HCT116 (cell line): ENCODE data around the gene ACOT7. TPM values are rescaled to one million over a fixed set of nuclear protein-coding genes. Genes with fewer than 3 reads are reported as not detected.

ENCODE experiments used
- ATAC-seq: fragments of 200-7000 bp; cut with Tn5 transposase; 2 replicates; pipeline ENCODE4 v1.9.1; 2020; ENCODE audit warnings: mild to moderate bottlenecking, moderate library complexity
- BruUV-seq: library from RNA; stranded (reverse); fragments of 400-500 nt; replicated peaks from 2 replicates; lab custom pipeline; 2021; lab: Mats Ljungman, UMichigan
- CTCF ChIA-PET: fragments of 300-600 bp; sonication (Branson Sonifier 250); formaldehyde crosslinking; loops from one replicate; lab custom pipeline; 2021; ENCODE audit warnings: antibody characterized with exemption; lab: Charles Lee
- POLR2A ChIA-PET: fragments of 300-600, 350-600 bp; sonication (Branson Sonifier 250); formaldehyde crosslinking; loops from one replicate; lab custom pipeline; 2021; ENCODE audit warnings: antibody characterized with exemption; lab: Charles Lee
- RAD21 ChIA-PET, 2 experiments: fragments of 300-600 bp; sonication (Branson Sonifier 250); formaldehyde crosslinking; loops; one replicate each; lab custom pipeline; 2023; ENCODE audit warnings: low total read pairs in 2 of 2; ENCODE audit not compliant: uncharacterized antibody in 2 of 2, unreplicated experiment in 2 of 2, low non-redundant PET in 1 of 2; lab: Charles Lee
- DNase-seq: peaks from one replicate; pipeline ENCODE4 v3.0.0-alpha.2; 2010; ENCODE audit warnings: low read depth, low spot score
- H2AFZ ChIP-seq: fragments of 200-600 bp; shearing (Covaris generic), sonication (generic); 2 replicates; pipeline ENCODE4 v1.6.1; 2017; ENCODE audit warnings: low read depth, mixed run types, mixed read lengths, antibody characterized with exemption, low read length; ENCODE audit not compliant: poor library complexity, severe bottlenecking
- H3K27ac ChIP-seq: 2 replicates; pipeline ENCODE4 v1.5.1; 2012; ENCODE audit warnings: low read depth, low read length
- H3K27me3 ChIP-seq: fragments of 200-600 bp; sonication (generic); 2 replicates; pipeline ENCODE4 v1.6.1; 2016; ENCODE audit warnings: mixed run types, low read length, mixed read lengths; ENCODE audit not compliant: insufficient read depth
- H3K36me3 ChIP-seq, 2 experiments: fragments of 200-500 bp in 1 of 2; fragments of 200-600 bp in 1 of 2; sonication (Bioruptor generic) in 1 of 2; sonication (generic) in 1 of 2; 2 replicates each; pipeline versions ENCODE4 v1.5.1 to v1.6.1; 2014 to 2016; ENCODE audit warnings: low read length in 2 of 2, inconsistent platforms in 1 of 2, mixed read lengths in 1 of 2, mixed run types in 1 of 2; ENCODE audit not compliant: insufficient read depth in 2 of 2, control insufficient read depth in 1 of 2
- H3K4me1 ChIP-seq, 2 experiments: fragments of 200-600 bp in 1 of 2; sonication (generic) in 1 of 2; 2 replicates each; pipeline versions ENCODE4 v1.5.1 to v1.6.1; 2012 to 2017; ENCODE audit warnings: low read length in 2 of 2, inconsistent platforms in 1 of 2, mild to moderate bottlenecking in 1 of 2, mixed read lengths in 1 of 2, mixed run types in 1 of 2, moderate library complexity in 1 of 2; ENCODE audit not compliant: insufficient read depth in 2 of 2, control insufficient read depth in 1 of 2
- H3K4me2 ChIP-seq: fragments of 200-600 bp; sonication (generic); 2 replicates; pipeline ENCODE4 v1.6.1; 2017; ENCODE audit warnings: mixed run types, low read length, mixed read lengths
- H3K4me3 ChIP-seq, 2 experiments: fragments of 200-600 bp in 1 of 2; sonication (generic) in 1 of 2; replicated peaks in 1 of 2; 2 replicates each; pipeline ENCODE4 v1.5.1; 2011 to 2016; ENCODE audit warnings: low read length in 2 of 2, control low read depth in 1 of 2, low read depth in 1 of 2, mild to moderate bottlenecking in 1 of 2, mixed read lengths in 1 of 2, mixed run types in 1 of 2
- H3K79me2 ChIP-seq: fragments of 200-600 bp; sonication (generic); 2 replicates; pipeline ENCODE4 v1.6.1; 2017; ENCODE audit warnings: mild to moderate bottlenecking, mixed run types, low read length, moderate library complexity, mixed read lengths; ENCODE audit not compliant: insufficient read depth
- H3K9ac ChIP-seq: fragments of 200-600 bp; sonication (generic); 2 replicates; pipeline ENCODE4 v1.6.1; 2016; ENCODE audit warnings: low read length, mixed read lengths
- H3K9me2 ChIP-seq: fragments of 200-600 bp; sonication (generic), shearing (Covaris generic); 2 replicates; pipeline ENCODE4 v1.6.1; 2017; ENCODE audit warnings: mixed run types, mild to moderate bottlenecking, moderate library complexity; ENCODE audit not compliant: insufficient read depth
- H3K9me3 ChIP-seq, 2 experiments: fragments of 200-500 bp in 1 of 2; fragments of 200-600 bp in 1 of 2; sonication (Bioruptor generic) in 1 of 2; sonication (generic) in 1 of 2; 2 replicates each; pipeline ENCODE4 v1.6.1; 2014 to 2017; ENCODE audit warnings: low read length in 2 of 2, mixed read lengths in 2 of 2, inconsistent platforms in 1 of 2, low read depth in 1 of 2, mild to moderate bottlenecking in 1 of 2, mixed run types in 1 of 2, moderate library complexity in 1 of 2; ENCODE audit not compliant: control insufficient read depth in 1 of 2, insufficient read depth in 1 of 2
- H4K20me1 ChIP-seq: fragments of 200-600 bp; sonication (generic), shearing (Covaris generic); 2 replicates; pipeline ENCODE4 v1.6.1; 2017; ENCODE audit warnings: mixed run types, mild to moderate bottlenecking, moderate library complexity; ENCODE audit not compliant: insufficient read depth
- ATF3 ChIP-seq: IDR thresholded peaks from 2 replicates; pipeline ENCODE4 v1.6.1; 2012
- CEBPB ChIP-seq: IDR thresholded peaks from 2 replicates; pipeline ENCODE4 v1.6.1; 2012; ENCODE audit warnings: low read depth
- CTCF ChIP-seq, 3 experiments: fragments of 200-600 bp in 1 of 3; sonication (generic) in 1 of 3; IDR thresholded peaks in 2 of 3; conservative IDR thresholded peaks in 1 of 3; 2 replicates each; pipeline ENCODE4 v1.5.1; 2012 to 2017; ENCODE audit warnings: low read depth in 2 of 3, low read length in 2 of 3, antibody characterized with exemption in 1 of 3, borderline replicate concordance in 1 of 3, control low read depth in 1 of 3, mild to moderate bottlenecking in 1 of 3, mixed read lengths in 1 of 3, mixed run types in 1 of 3, moderate library complexity in 1 of 3; ENCODE audit not compliant: insufficient read depth in 1 of 3
- EZH2 ChIP-seq: fragments of 200-600 bp; sonication (generic); IDR thresholded peaks from 2 replicates; pipeline ENCODE4 v1.6.1; 2017; ENCODE audit warnings: antibody characterized with exemption, mixed run types
- FOSL1 ChIP-seq: IDR thresholded peaks from 2 replicates; pipeline ENCODE4 v1.6.1; 2012; ENCODE audit warnings: low read depth
- JUND ChIP-seq: IDR thresholded peaks from 2 replicates; pipeline ENCODE4 v1.6.1; 2012
- MAX ChIP-seq: IDR thresholded peaks from 2 replicates; pipeline ENCODE4 v1.6.1; 2012
- RAD21 ChIP-seq: IDR thresholded peaks from 2 replicates; pipeline ENCODE4 v1.6.1; 2012; ENCODE audit warnings: low read depth, mild to moderate bottlenecking
- REST ChIP-seq: IDR thresholded peaks from 2 replicates; pipeline ENCODE4 v1.6.1; 2012; ENCODE audit warnings: low read depth
- SIN3A ChIP-seq: IDR thresholded peaks from 2 replicates; pipeline ENCODE4 v1.6.1; 2012; ENCODE audit warnings: low read depth
- TCF7L2 ChIP-seq: IDR thresholded peaks from 2 replicates; pipeline ENCODE4 v1.7.0; 2011; ENCODE audit warnings: borderline replicate concordance, inconsistent platforms; ENCODE audit not compliant: insufficient read depth, insufficient read length; ENCODE audit errors: extremely low read depth
- ZBTB33 ChIP-seq: IDR thresholded peaks from 2 replicates; pipeline ENCODE4 v1.6.1; 2011; ENCODE audit warnings: mild to moderate bottlenecking, low read length, moderate library complexity; ENCODE audit not compliant: insufficient replicate concordance; ENCODE audit errors: extremely low read depth
- ZFX ChIP-seq: fragments of 450-650 bp; IDR thresholded peaks from 2 replicates; pipeline ENCODE4 v1.6.1; 2017
- intact Hi-C: fragments of 100-400 bp; cut with micrococcal nuclease; formaldehyde crosslinking; loops from 2 replicates; pipeline ENCODE4 v1.10.0; 2022
- total RNA-seq: library from RNA; stranded (reverse); gene quantifications from one replicate; pipeline ENCODE4 v1.2.1, GENCODE V29; 2021; ENCODE audit not compliant: unreplicated experiment

Gene ACOT7
- total RNA-seq, 1 experiment from 2014 or later, result 162 TPM

GRCh38 chr1:6295910-6296309, 97.7 kb downstream of the ACOT7 start (continued):
- no peak for TF ChIP-seq CTCF (IDR thresholded peaks at IDR 0.05 in 2 of 3, conservative IDR thresholded peaks at IDR 0.05 in 1 of 3; ENCODE audit: borderline replicate concordance in 1 of 3, insufficient read depth in 1 of 3, low read depth in 2 of 3, low read length in 2 of 3)

GRCh38 chr1:6294890-6295556, 98.5 kb downstream of the ACOT7 start:
- CTCF ChIA-PET, result no interaction called here
- POLR2A ChIA-PET, result no interaction called here
- Histone ChIP-seq H3K4me1 (no peaks in the 10 kb centered on the region), H3K36me3 (peaks cover 2 to 7% of the 10 kb centered on the region in 2 experiments; a peak in 2 of 4 replicates), H3K27ac (no peak overlapping the region), H3K79me2 (no peaks in the 10 kb centered on the region), H3K9ac (no peak overlapping the region), H3K27me3 (no peaks in the 10 kb centered on the region), H2AFZ (no peak overlapping the region), H3K4me3 (no peak overlapping the region), H3K4me2 (no peak overlapping the region), H4K20me1 (no peaks in the 10 kb centered on the region), H3K9me2 (no peaks in the 10 kb centered on the region), H3K9me3 (no peaks in the 10 kb centered on the region)
- intact Hi-C loops, result no loop called here
- RAD21 ChIA-PET, result no interaction called here
- no peak for DNase-seq
- ATAC-seq, result no peak
- BruUV-seq, result no TSS peak
- no peak for TF ChIP-seq RAD21
- TF ChIP-seq CTCF (IDR thresholded peaks at IDR 0.05 in 2 of 3, conservative IDR thresholded peaks at IDR 0.05 in 1 of 3; ENCODE audit: borderline replicate concordance in 1 of 3, insufficient read depth in 1 of 3, low read depth in 2 of 3, low read length in 2 of 3), result no peak
- TF ChIP-seq REST, result no peak
- TF ChIP-seq MAX, result no peak
- TF ChIP-seq FOSL1, result no peak
- TF ChIP-seq ZBTB33, result no peak
- no peak for TF ChIP-seq TCF7L2
- TF ChIP-seq ZFX, result no peak
- no peak for TF ChIP-seq JUND
- no peak for TF ChIP-seq CEBPB
- TF ChIP-seq EZH2, result no peak
- no peak for TF ChIP-seq ATF3
- no peak for TF ChIP-seq SIN3A
